GM18858 (cell line): ENCODE data around the gene TBC1D3B.
"Not testable (repeated sequence)": the region's sequence is repeated elsewhere in the genome, so short reads cannot be mapped to it uniquely, and the experiment has no call there.

ENCODE experiments used
- ATAC-seq: cut with Tn5 transposase; IDR thresholded peaks from one replicate; pipeline ENCODE4 v1.9.1; 2021; ENCODE audit not compliant: unreplicated experiment

The TBC1D3B gene

GRCh38 chr17:36176536-36176935 is at the start of gene TBC1D3B:
Gene TBC1D3B, minus strand, starts transcription at chr17:36176636. Its CDS starts 1,586 bp downstream, at chr17:36175050.
- not testable (repeated sequence) for ATAC-seq

GRCh38 chr17:36222967-36223366 is 46.5 kb upstream of the TBC1D3B start:
- ATAC-seq, result not testable (repeated sequence)

- not testable (repeated sequence) for ATAC-seq
These were observed 45.2 kb upstream of the TBC1D3B start for GRCh38 chr17:36221581-36222100.

GRCh38 chr17:36220737-36221580 is 44.5 kb upstream of the TBC1D3B start:
- not testable (repeated sequence) for ATAC-seq

- ATAC-seq, result not testable (repeated sequence)
These were observed 43.1 kb upstream of the TBC1D3B start for GRCh38 chr17:36219556-36219955.

- not testable (repeated sequence) for ATAC-seq
These were observed 39.2 kb upstream of the TBC1D3B start for GRCh38 chr17:36215406-36216308.

- ATAC-seq, result no peak
These were observed 38.5 kb upstream of the TBC1D3B start for GRCh38 chr17:36214918-36215317.

GRCh38 chr17:36213695-36214094 is 37.3 kb upstream of the TBC1D3B start:
- no peak for ATAC-seq

GRCh38 chr17:36212966-36213365 is 36.5 kb upstream of the TBC1D3B start:
- ATAC-seq, result no peak

GRCh38 chr17:36212272-36212605 is 35.8 kb upstream of the TBC1D3B start:
- no peak for ATAC-seq

- not testable (repeated sequence) for ATAC-seq
These were observed 35.2 kb upstream of the TBC1D3B start for GRCh38 chr17:36211484-36212271.

- peak; percentile 45 for ATAC-seq
These were observed 34.2 kb upstream of the TBC1D3B start, which contains the start of gene CCL4L2 for GRCh38 chr17:36210439-36211211. Gene CCL4L2, plus strand, starts transcription at chr17:36211063.

- ATAC-seq, result no peak
These were observed 33.1 kb upstream of the TBC1D3B start for GRCh38 chr17:36209575-36209974.

GRCh38 chr17:36207383-36207782 is 30.9 kb upstream of the TBC1D3B start:
- ATAC-seq, result not testable (repeated sequence)

- ATAC-seq, result not testable (repeated sequence)
These were observed 30.0 kb upstream of the TBC1D3B start for GRCh38 chr17:36206486-36206821.

GRCh38 chr17:36205637-36206485 is 29.4 kb upstream of the TBC1D3B start:
- ATAC-seq, result no peak

- no peak for ATAC-seq
These were observed 28.5 kb upstream of the TBC1D3B start for GRCh38 chr17:36204724-36205500.

GRCh38 chr17:36203335-36203734 is 26.9 kb upstream of the TBC1D3B start:
- ATAC-seq, result no peak
